Measurements from ENCODE around the gene AP5Z1.

DNA sequence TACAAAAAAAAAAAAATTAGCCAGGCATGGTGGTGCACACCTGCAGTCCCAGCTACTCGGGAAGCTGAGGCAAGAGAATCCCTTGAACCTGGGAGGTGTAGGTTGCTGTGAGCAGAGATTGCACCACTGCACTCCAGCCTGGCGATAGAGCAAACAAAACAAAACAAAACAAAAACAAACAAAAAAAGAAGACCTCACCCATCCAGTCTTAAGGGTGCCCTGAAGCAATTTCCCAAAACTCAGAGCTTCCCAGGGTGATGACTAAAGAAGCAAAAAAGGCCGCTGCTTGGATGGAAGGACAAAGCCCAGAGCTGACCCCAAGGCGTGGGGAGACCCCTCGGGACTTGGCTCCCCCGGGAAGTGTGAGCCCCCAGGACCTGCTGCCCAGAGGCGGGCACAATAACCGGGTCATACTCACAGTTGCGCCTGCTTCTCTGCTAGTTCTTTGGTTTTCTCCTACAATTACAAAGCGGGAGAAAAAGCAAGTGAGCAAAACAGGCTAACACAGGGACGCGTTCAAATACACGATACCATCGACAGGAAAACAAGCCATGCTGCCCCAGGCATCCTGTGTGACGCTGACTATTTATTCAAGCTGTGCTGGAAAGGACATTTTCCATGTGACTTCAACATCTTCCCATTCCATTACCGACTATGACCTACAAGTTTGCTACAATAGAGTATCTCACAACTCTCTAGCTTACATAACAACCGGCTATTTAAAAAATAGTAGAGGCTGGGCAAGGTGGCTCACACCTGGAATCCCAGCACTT lies 56.5 kb downstream of the AP5Z1 start:
- TF ChIP-seq, protein P1, sequence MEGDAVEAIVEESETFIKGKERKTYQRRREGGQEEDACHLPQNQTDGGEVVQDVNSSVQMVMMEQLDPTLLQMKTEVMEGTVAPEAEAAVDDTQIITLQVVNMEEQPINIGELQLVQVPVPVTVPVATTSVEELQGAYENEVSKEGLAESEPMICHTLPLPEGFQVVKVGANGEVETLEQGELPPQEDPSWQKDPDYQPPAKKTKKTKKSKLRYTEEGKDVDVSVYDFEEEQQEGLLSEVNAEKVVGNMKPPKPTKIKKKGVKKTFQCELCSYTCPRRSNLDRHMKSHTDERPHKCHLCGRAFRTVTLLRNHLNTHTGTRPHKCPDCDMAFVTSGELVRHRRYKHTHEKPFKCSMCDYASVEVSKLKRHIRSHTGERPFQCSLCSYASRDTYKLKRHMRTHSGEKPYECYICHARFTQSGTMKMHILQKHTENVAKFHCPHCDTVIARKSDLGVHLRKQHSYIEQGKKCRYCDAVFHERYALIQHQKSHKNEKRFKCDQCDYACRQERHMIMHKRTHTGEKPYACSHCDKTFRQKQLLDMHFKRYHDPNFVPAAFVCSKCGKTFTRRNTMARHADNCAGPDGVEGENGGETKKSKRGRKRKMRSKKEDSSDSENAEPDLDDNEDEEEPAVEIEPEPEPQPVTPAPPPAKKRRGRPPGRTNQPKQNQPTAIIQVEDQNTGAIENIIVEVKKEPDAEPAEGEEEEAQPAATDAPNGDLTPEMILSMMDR (IDR thresholded peaks at IDR 0.05) = no peak
- TF ChIP-seq YY1 (IDR thresholded peaks at IDR 0.05; ENCODE audit: low read depth) (no peak), ELF1 (IDR thresholded peaks at IDR 0.05) (no peak), FOSL2 (IDR thresholded peaks at IDR 0.05; ENCODE audit: borderline replicate concordance, low read depth) (no peak), RXRA (IDR thresholded peaks at IDR 0.05; ENCODE audit: borderline replicate concordance, low read depth) (no peak)

Data from SK-N-SH (cell line).